Ishikawa (cell line): ENCODE results near the gene TUBAL3.

Experiments used
- CREB1 ChIP-seq: IDR thresholded peaks from 2 replicates; pipeline ENCODE4 v1.6.1; 2012; ENCODE audit warnings: low read depth
- EP300 ChIP-seq: IDR thresholded peaks from 2 replicates; pipeline ENCODE4 v1.6.1; 2012; ENCODE audit warnings: borderline replicate concordance
- TAF1 ChIP-seq: IDR thresholded peaks from 2 replicates; pipeline ENCODE4 v1.6.1; 2012; ENCODE audit warnings: low read depth, mild to moderate bottlenecking
- TCF12 ChIP-seq: IDR thresholded peaks from 2 replicates; pipeline ENCODE4 v1.6.1; 2012; ENCODE audit warnings: low read depth
- TEAD4 ChIP-seq: IDR thresholded peaks from 2 replicates; pipeline ENCODE4 v1.6.1; 2012
- USF1 ChIP-seq: IDR thresholded peaks from 2 replicates; pipeline ENCODE4 v1.6.1; 2012
- YY1 ChIP-seq: IDR thresholded peaks from 2 replicates; pipeline ENCODE4 v1.6.1; 2012; ENCODE audit warnings: low read depth

- TF ChIP-seq YY1 (no peak), CREB1 (no peak), TEAD4 (no peak), EP300 (no peak), TAF1 (no peak), TCF12 (no peak), USF1 (no peak)
Observed at GRCh38 chr10:5369362-5370158, 35.1 kb downstream of the TUBAL3 start.
